HCT116 (cell line): ENCODE data around the gene RNF207.

ENCODE experiments used
- FOSL1 ChIP-seq: IDR thresholded peaks from 2 replicates; pipeline ENCODE4 v1.6.1; 2012; ENCODE audit warnings: low read depth
- POLR2A ChIP-seq: IDR thresholded peaks from 2 replicates; pipeline ENCODE4 v1.7.0; 2011; ENCODE audit warnings: borderline replicate concordance; ENCODE audit not compliant: insufficient read depth, insufficient read length; ENCODE audit errors: extremely low read depth
- POLR2AphosphoS5 ChIP-seq: IDR thresholded peaks from 2 replicates; pipeline ENCODE4 v1.6.1; 2011; ENCODE audit warnings: mild to moderate bottlenecking, low read depth, low read length, moderate library complexity
- SP1 ChIP-seq: IDR thresholded peaks from 2 replicates; pipeline ENCODE4 v1.6.1; 2012; ENCODE audit warnings: low read depth
- TF ChIP-seq, protein P1 (sequence below), 3 experiments: fragments of 200-600 bp in 1 of 3; sonication (generic) in 1 of 3; IDR thresholded peaks in 2 of 3; conservative IDR thresholded peaks in 1 of 3; 2 replicates each; pipeline ENCODE4 v1.5.1; 2012 to 2017; ENCODE audit warnings: low read depth in 2 of 3, low read length in 2 of 3, antibody characterized with exemption in 1 of 3, borderline replicate concordance in 1 of 3, control low read depth in 1 of 3, mild to moderate bottlenecking in 1 of 3, mixed read lengths in 1 of 3, mixed run types in 1 of 3, moderate library complexity in 1 of 3; ENCODE audit not compliant: insufficient read depth in 1 of 3

DNA sequence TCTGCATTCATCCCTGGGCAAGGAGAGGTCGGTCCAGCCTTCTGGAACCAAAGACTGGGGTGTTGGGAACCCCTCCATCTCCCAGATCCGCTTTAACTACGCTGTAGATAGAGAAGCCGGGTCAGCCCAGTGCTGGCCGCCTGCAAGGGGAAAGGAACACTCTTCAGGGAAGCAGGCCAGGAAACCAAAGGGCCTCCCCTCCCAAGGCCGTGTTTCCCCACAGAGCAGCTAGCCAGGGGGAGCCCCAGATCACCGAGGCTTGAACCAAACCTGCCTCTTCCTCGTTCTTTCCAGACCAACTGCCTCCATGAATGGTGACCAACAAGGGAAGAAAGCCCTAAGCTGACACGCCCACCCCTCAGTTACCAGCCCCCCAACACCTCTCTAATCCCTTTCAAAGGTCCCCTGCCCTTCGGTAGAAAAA, 24.6 kb upstream of the RNF207 start:
- TF ChIP-seq POLR2AphosphoS5, result no peak
- no peak for TF ChIP-seq POLR2A
- TF ChIP-seq SP1, result no peak
- TF ChIP-seq, protein P1, sequence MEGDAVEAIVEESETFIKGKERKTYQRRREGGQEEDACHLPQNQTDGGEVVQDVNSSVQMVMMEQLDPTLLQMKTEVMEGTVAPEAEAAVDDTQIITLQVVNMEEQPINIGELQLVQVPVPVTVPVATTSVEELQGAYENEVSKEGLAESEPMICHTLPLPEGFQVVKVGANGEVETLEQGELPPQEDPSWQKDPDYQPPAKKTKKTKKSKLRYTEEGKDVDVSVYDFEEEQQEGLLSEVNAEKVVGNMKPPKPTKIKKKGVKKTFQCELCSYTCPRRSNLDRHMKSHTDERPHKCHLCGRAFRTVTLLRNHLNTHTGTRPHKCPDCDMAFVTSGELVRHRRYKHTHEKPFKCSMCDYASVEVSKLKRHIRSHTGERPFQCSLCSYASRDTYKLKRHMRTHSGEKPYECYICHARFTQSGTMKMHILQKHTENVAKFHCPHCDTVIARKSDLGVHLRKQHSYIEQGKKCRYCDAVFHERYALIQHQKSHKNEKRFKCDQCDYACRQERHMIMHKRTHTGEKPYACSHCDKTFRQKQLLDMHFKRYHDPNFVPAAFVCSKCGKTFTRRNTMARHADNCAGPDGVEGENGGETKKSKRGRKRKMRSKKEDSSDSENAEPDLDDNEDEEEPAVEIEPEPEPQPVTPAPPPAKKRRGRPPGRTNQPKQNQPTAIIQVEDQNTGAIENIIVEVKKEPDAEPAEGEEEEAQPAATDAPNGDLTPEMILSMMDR (IDR thresholded peaks at IDR 0.05 in 2 of 3, conservative IDR thresholded peaks at IDR 0.05 in 1 of 3; ENCODE audit: borderline replicate concordance in 1 of 3, insufficient read depth in 1 of 3, low read depth in 2 of 3, low read length in 2 of 3), result no peak
- no peak for TF ChIP-seq FOSL1
